ENCODE results near the gene CLDN5.

GRCh38 chr22:19516378-19517170 is 7.6 kb downstream of the CLDN5 start:
- TF ChIP-seq CTCF (conservative IDR thresholded peaks at IDR 0.05 in 1 of 2, IDR thresholded peaks at IDR 0.05 in 1 of 2; ENCODE audit: low read depth in 1 of 2, low read length in 2 of 2) (no peak), EZH2 (IDR thresholded peaks at IDR 0.05; ENCODE audit: low read length, missing control alignments) (no peak)

Measured in fibroblast of lung (primary cell).